Iris pigment epithelial cell (primary cell): Measurements from ENCODE around the gene RHBDD3.
A peak's percentile ranks its signal among the peaks of the same experiment; 100 is the strongest.

Source experiments
- DNase-seq: peaks from one replicate; pipeline ENCODE4 v3.0.0-alpha.2; 2011; ENCODE audit warnings: low read depth

RHBDD3 gene

DNA sequence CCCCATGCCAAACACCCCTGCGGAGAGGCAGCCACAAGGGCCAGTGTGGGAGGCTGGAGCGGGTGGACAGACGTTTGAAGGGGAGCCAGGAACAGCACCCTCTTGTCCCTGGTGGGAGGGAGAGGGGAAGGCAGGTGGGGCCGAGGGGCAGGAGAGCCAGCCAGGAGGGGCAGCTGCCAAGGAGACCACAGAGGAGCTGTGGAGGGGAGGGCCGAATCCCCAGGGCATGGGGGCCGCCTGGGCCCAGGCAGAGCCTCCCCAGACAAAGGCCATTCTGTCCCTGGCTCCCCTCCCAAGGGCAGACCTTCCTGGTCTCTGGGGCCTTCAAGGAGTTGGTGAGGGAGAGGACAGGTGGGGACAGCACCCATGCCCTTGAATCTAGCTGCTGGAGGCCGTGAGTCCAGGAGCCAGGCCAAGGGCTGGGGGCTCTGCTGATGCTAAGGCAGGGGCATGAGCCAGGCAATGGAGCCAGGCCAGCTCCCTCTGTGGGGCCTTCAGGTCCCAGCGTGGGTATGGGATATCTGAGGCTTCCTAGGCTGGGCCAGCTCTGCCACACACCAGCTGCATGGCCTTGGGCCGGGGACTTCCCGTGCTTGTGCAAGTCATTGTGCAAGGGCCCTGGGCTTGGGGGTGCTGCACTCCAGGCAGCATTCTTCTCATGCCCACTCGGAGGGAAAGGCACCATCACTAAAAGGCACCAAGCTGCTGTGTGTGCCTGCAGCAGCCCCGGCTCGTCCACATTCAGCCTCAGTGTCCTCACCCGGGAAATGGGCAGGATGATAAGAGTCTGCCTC lies 50.7 kb downstream of the RHBDD3 start:
- DNase-seq = peak; percentile 82

DNA sequence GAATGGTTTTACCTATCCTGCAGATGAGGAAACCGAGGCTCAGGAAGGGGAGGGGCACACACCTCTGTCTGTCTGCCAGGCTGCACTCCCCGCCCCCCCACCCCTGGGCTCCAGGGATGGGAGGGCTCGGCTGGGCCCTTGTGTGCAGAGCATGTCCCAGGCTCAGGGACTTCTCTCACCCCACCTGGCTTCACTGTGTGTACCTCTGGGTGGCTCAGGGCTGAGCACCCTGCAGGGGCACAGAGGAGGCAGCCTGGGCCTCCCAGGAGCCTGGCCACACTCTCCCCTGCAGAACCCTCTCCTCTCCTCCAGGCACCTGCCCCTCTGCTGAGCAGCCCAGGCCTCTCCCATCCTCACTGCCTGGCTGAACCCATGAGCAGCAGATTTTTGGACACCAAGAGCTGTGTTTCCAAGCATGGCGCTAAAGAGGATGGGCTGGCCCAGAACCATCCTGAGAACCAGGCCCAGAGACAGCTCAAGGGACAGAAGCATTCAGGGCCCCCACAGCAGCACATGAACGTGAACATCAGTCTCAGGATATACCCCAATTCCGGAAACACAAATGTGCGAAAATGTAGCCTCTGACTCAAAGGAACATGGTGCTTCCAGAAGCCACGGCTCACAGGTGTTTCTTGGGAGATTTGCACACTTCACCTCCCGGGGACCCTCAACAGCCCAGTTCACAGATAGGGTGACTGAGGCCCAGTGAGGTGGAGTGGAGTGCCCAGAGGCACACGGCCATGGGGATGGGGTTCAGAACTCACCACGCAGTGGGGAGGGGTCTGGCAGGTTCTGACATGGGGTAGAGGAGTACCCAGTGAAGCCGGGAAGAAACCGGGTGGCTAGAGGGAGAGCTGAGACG lies 51.5 kb downstream of the RHBDD3 start:
- no peak for DNase-seq

DNA sequence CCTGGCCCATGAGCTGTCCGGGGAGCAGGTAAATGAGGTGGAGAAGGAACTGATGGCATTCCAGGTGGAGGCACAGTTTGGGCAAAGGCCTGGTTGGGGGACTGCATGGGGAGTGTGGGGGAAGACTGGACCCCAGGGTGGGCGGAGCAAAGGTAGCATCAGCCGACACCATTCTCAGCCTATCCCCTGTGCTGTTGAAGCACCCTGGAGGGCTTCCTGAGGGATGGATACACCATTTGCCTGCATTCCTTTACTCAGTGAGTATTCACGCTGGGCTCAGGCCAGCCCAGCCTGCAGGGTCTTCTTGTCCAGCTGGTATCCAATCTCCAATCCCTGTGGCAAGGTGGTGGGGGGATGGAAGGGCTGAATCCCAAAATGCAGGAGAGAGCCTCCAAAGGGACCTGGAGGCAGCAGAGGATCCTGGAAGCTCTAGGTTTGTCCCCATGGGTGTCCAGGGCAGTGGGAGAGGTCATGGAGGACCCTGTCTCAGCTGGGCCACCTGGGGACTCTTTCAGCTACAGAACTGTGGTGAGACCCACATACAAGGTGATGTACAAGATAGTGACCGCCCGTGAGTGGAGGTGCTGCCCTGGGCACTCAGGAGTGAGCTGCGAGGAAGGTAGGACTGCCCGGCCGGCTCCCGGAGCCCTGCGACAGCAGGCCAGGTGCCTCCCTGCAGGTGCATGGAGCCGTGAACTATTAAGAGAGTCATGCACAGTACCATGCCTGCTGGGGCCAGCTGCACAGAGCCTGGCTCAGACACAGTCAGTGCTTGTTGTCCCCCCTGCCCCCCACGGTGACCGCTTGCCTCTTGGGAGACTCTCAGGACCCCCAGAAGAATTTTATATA lies 52.5 kb downstream of the RHBDD3 start:
- DNase-seq = no peak

DNA sequence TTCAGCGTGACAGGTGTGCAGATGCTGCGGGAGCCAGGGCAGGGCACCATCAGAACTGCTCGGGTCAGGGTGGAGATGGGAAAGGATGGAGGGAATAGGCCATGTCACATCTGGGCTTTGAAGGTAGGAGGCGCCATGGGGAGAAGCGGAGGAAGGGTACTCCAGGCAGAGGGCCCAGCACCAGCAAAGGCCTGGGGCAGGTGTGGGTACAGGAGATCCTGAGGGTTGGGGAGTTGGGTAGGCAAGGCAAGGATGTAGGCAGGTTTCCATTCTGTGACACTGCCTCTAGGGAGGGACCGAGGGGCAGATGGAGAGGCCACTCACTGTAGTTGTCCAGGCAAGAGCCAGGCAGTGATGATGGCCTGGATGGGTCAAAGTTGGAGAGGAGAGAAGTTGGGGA lies 53.5 kb downstream of the RHBDD3 start:
- no peak for DNase-seq

DNA sequence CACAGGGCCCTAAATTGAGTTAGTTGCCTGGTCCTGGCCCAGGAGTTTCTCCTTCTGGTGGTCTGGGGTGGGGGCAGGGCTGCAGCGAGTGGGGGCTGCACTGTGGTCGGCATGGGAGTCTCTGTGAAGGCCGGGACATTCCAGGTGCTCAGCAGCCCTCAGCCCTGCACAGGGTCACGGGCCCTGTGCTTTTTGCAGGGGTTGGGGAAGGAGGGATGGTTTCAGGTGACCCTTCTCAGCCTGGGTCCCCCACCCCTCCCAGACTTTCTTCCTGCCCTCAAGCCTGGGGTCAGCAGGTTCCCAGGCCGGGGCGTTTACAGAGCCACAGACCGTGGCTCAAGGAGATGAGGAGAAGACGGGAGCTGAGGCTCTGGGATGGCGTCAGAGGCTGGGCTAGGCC lies 54.3 kb downstream of the RHBDD3 start:
- DNase-seq = no peak

DNA sequence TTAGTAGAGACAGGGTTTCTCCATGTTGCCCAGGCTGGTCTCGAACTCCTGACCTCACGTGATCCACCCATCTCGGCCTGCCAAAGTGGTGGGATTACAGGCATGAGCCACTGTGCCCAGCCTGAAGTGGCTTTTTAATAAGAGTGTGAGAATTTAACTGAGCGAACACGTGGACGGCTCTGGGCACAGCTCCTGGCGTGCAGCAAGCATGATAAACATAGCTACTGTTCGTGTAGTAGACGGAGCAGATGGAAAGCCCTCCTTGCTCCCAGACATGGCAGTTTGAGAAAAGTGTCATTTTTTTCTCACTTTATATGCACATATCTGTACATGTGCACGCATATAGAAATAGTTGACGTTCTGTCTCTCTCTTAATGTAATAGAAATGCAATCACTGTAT lies 55.0 kb downstream of the RHBDD3 start:
- DNase-seq = no peak

DNA sequence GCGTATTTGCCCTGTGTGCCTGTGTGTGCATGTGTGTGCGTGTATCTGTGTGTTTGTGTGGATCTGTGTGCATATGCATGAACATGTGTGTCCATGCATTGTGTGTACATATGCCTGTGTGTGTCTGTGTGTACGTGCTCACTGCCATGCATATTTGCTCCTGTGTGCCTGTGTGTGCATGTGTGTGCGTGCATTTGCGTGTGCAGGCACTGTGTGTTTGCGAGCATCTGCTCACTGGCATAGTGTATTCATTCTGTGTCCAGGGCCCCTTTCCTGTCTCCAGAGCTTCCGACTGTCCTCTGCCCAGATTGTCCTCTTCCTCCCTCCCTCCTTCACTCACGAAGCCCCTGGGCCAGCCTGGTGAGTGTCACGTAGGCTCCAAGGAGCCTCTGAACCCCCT lies 56.3 kb downstream of the RHBDD3 start:
- no peak for DNase-seq

DNA sequence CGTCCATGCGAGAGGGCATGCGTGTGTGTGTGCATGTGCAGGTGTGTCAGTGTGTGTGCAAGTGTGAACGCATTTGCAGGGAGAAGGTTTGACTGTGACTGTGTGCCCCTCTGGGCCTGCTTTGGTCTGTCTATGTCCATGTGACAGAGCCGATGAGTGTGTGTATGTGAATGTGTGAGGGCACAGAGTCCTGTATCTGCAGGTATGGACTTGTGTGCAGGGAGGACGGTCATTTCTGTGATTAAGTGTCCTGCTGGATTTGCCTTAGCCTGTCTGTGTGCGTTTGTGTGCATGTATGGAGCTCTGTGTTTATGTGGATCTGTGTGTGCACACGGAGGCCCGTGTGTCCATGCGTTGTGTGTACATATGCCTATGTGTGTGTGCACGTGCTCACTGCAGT lies 56.7 kb downstream of the RHBDD3 start:
- DNase-seq = no peak
